HG03175 (cell line): ENCODE results near the gene SP5.
"Not testable (repeated sequence)": the region's sequence is repeated elsewhere in the genome, so short reads cannot be mapped to it uniquely, and the experiment has no call there.

Source experiments
- ATAC-seq: cut with Tn5 transposase; IDR thresholded peaks from one replicate; pipeline ENCODE4 v1.9.1; 2021; ENCODE audit warnings: mild to moderate bottlenecking, moderate library complexity; ENCODE audit not compliant: unreplicated experiment

Gene SP5

DNA sequence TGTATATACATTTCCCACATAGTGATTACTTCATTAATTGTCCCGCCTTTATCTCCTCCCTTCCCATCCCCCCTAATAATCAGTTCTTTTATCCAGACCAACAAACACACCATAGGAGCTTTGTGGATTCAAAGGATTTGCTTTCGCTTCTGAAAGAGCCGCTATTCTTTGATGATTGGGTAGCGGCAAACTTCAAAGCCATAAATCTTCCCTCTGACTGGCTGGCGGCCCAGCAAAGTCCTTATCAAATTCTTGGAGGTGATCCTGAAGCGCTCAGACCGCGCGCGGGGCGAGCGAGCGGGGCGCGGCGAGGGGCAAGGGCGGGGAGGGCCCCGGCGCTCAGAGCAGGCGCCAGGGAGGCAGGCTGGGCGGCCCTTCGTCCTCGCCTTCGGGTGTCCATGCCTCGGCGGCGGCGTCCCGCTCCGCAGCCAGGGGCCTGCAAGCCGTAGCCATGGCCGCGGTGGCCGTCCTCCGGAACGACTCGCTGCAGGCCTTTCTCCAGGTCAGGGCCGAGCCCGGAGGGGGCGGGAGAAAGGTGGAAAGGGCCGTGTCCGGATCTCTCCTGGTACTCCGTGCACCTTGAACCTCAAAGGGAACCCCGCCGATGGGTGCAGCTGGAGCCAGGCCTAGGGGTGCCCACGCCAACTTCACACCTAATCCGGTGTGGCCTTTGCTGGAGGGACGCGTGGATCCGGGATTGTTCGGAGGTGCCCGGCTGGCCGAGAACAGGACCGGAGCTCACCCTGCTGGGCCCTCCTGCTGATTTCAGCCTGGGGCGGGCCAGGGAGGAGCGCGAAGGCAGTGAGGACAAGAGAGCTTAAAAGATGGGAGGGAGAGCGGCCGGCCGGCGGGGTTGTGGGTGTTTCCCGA, at the start of gene SP5:
Gene SP5, plus strand, starts transcription at position 276 of the 870 bp plus-strand sequence. Its CDS starts 176 bp downstream, at position 452.
- ATAC-seq, result no peak

GRCh38 chr2:170665743-170666142, 49.4 kb upstream of the SP5 start:
- no peak for ATAC-seq

GRCh38 chr2:170669909-170670308, 45.2 kb upstream of the SP5 start:
- no peak for ATAC-seq

- no peak for ATAC-seq
Measured at GRCh38 chr2:170670651-170671050, 44.5 kb upstream of the SP5 start.

- ATAC-seq, result no peak
Measured at GRCh38 chr2:170671079-170671478, 44.1 kb upstream of the SP5 start.

- not testable (repeated sequence) for ATAC-seq
Measured at GRCh38 chr2:170674282-170674681, 40.9 kb upstream of the SP5 start.

GRCh38 chr2:170675701-170676100, 39.4 kb upstream of the SP5 start:
- ATAC-seq, result no peak

DNA sequence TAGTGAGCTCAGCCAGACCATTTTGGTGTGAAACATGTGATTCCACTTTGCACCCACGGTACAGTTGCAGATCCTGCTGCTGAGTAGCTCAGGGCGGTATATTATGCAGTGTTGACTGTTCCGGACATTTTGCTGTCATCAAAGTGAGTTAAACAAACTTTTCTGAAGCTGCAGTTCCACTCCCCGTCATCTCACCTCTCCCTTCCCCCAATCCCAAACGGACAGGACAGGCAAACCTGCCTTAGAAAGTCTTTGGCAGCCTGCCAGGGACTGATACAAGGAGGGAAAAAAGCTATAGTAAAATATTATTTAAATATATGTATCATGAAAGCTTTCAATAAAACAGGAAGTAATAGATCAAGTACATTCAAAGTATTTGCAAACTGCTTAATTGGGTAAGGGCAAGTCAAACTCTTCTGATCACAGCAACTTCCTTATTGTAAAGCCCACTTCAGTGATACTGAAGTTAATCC, 35.5 kb upstream of the SP5 start:
- ATAC-seq, result no peak

DNA sequence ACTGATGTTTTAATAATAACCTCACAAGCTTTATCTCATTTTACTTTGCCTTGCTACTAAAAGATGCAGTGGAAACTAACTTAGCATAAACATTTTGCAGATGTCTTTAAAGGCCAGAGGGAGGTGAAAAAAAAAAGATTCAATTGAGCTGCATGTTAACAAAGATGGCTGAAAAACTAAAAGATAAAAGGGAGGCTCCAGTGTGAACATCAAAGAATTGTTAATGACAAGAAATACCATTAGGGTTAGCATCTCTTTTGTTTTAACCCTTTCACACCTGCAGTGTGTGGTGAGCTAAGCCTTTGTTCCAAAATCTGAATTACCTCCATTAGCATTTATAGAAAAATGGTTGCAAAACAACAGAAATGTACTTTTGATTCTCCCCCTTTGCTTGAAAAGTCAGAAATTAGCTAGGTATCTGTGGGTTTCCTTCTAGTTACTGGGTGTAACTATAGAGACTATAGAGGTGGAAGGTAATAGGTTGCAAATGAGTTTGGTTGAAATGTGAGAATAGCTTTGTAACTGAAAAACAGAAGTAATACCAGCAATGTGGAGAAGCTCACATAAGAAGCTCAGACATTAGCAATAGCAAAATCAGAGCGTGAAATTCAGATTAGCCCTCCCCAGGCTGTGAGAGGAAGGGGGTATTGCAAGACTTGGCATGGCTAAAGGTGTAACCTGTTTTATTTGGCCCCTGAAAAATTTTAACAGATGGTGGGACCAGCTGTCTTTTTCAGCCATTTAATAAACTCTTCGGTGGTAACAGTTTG, 34.8 kb upstream of the SP5 start:
- peak; percentile 91 for ATAC-seq

DNA sequence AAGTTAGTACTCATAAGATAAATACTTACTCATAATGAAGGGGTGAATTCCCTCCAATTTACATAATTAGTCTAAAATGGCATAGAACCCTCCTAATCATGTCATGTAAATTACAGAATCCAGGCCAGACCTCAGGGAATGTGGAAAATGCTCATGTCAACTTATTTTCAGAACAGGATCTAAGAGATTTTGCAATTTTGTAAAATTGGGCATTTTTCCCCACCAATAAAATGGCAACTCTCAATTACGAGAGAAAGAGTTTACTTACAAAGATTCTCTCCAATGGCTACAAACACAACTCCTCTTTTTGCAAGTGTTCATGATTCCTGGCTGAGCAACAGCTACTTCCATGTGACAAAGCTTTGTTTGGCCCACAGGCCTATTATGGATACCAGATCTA, 33.8 kb upstream of the SP5 start:
- no peak for ATAC-seq

DNA sequence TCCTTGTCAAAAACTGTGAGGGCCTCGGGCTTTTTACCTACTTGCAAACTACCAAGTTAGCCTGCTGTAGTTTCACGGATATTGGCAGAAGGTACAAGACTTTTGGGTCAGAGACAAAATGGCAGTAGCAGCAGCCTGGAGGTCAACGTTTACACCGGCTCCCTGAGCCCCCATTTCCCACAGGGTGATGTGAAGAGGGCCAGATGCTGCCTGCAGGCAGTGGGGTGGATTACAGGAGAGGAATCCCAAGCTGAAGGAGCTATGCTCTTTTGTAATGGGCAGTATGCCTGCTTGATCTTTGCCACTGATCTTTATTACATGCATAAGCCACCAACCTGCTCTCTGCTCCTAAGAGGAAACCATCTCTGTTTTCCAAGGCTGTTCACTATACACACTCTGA, 29.5 kb upstream of the SP5 start:
- no peak for ATAC-seq

GRCh38 chr2:170689481-170689880, 25.7 kb upstream of the SP5 start:
- no peak for ATAC-seq

DNA sequence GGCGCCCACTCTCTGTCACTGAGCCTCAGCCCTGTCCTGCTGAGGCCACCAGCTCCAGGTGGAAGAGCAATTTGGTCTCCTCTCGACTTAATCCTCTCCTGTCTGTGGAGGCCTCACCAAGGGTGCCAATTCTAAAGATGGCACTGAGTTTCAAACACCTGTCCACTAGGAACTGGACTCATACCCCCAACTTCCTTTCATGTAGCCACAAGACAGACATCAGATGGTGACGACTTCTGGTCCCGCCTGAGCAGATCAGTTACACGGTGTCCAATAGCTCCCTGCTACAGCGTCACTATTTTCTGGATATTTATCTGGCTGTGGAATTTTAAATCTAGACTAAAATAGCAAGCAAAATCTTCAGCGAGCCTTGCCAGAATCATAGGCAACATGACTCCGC, 24.5 kb upstream of the SP5 start:
- ATAC-seq, result no peak

GRCh38 chr2:170694316-170694715, 20.8 kb upstream of the SP5 start:
- ATAC-seq, result no peak

GRCh38 chr2:170695521-170696410, 19.4 kb upstream of the SP5 start:
- ATAC-seq, result no peak

- ATAC-seq, result no peak
Measured at GRCh38 chr2:170696948-170697347, 18.2 kb upstream of the SP5 start.

DNA sequence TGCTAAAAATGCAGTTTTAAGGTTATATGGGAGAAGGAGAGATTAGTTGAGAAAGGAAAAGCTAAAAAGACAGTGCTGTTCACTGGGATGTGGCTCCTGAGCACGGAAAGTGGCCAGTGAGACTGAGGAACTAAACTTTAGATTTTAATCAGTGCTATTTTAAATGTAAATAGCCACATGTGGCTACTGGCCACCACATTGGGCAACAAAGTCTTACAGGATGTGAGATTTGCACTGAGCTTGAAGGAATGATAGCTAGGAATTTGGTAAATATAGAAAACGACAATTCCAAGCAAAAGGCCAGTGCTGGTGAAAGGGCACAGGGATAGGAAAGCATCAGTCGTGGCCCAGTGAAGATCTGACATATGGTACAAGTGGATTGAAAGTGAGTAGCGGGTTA, 14.1 kb upstream of the SP5 start:
- ATAC-seq, result no peak

DNA sequence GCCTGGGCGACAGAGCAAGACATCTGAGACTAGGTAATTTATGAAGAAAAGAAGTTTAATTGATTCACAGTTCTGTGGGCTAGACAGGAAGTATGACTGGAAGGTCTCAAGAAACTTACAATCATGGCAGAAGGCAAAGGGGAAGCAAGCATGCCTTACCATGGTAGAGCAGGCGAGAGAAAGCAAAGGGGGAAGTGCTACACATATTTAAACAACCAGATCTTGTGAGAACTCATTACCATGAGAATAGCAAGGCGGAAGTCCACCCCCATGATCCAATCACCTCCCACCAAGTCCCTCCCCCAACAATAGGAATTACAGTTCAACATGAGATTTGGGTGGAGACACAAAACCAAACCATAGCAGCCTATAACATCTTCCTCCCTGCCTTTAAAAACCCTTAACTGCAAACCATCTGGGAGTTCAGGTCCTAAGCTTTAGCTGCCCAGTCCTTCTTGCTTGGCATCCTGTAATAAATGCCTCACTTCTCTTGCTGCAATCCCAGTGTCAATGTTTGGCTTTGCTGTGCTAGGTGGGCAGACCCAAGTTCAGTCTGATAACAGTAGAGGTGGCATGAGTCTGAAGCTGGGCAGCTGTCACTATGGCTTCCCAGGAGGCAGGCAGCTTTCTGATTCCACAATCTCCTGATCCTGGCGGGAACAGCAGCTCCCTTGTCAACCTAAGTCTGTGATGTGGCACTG, 11.2 kb upstream of the SP5 start:
- no peak for ATAC-seq

DNA sequence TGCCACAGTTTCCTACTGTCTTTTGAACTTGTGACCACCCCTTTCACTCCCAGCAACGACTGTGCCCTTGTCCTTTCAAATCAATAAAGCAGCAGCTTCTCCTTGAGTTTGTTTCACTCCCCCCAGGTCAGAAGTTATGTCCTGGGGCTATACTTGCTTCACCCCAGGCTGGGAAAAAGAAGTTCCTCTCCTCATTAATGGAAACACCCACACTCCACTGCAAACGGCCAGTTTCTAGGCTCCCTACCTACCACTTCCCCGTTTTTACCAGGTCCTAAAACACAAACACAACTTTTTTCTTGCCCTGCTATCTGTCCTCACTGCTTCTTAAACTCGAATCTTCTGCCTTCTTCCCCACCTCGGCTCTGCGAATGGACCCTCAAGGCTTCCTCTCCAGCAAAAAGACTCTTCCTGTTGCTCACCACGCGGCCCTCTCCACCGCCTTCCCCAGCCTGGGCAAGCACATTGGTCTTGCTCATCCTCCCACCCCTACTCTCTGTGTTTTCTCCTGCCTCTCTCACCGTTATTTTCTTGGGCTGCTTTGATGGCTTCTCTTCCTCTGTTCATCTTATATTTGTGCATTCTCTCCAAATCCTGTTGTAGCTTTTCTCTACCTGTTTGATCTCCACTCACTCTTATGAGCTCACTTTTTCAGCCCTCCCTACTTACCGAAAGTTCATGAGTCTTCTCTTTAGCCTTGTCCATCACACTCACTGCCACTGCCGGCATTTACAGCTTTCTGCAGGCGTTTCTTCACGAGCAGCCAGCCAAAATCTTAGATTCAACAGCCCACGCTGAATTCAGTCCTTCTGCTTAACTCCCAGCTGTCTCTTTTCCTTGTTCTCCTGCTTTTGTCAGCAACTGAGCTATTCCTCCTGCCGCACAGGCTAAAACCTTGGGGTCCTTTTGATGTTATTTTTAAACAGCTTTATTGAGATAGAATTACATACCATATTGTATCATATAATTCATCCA, 7.0 kb upstream of the SP5 start:
- no peak for ATAC-seq
